ENCODE results near the gene SPAG17.

SPAG17 gene

GRCh38 chr1:118043624-118044023, 141.4 kb downstream of the SPAG17 start:
- no peak for DNase-seq (ENCODE audit: low read depth)
- no peak for TF ChIP-seq CTCF (IDR thresholded peaks at IDR 0.05; ENCODE audit: low read length, missing control alignments)
- H3K4me3 ChIP-seq (replicated peaks; ENCODE audit: low read depth, low read length): no peak overlapping the region

GRCh38 chr1:118042501-118042900, 142.5 kb downstream of the SPAG17 start:
- no peak overlapping the region for H3K4me3 ChIP-seq (replicated peaks; ENCODE audit: low read depth, low read length)
- no peak for DNase-seq (ENCODE audit: low read depth)
- TF ChIP-seq CTCF (IDR thresholded peaks at IDR 0.05; ENCODE audit: low read length, missing control alignments): no peak

- no peak for TF ChIP-seq CTCF (IDR thresholded peaks at IDR 0.05; ENCODE audit: low read length, missing control alignments)
- DNase-seq (ENCODE audit: low read depth): no peak
- H3K4me3 ChIP-seq (replicated peaks; ENCODE audit: low read depth, low read length): no peak overlapping the region
Observed at GRCh38 chr1:118039170-118039569, 145.9 kb downstream of the SPAG17 start.

GRCh38 chr1:118032883-118033282, 152.1 kb downstream of the SPAG17 start:
- H3K4me3 ChIP-seq (replicated peaks; ENCODE audit: low read depth, low read length): no peak overlapping the region
- no peak for DNase-seq (ENCODE audit: low read depth)
- no peak for TF ChIP-seq CTCF (IDR thresholded peaks at IDR 0.05; ENCODE audit: low read length, missing control alignments)

GRCh38 chr1:118028267-118028666, 156.8 kb downstream of the SPAG17 start:
- no peak for DNase-seq (ENCODE audit: low read depth)
- TF ChIP-seq CTCF (IDR thresholded peaks at IDR 0.05; ENCODE audit: low read length, missing control alignments): no peak

GRCh38 chr1:118023199-118023598, 161.8 kb downstream of the SPAG17 start:
- no peak for TF ChIP-seq CTCF (IDR thresholded peaks at IDR 0.05; ENCODE audit: low read length, missing control alignments)

More at GRCh38 chr1:118028267-118028666, 156.8 kb downstream of the SPAG17 start:
- no peak overlapping the region for H3K4me3 ChIP-seq (replicated peaks; ENCODE audit: low read depth, low read length)

GRCh38 chr1:118021668-118022067, 163.4 kb downstream of the SPAG17 start:
- no peak for DNase-seq (ENCODE audit: low read depth)
- no peak overlapping the region for H3K4me3 ChIP-seq (replicated peaks; ENCODE audit: low read depth, low read length)
- TF ChIP-seq CTCF (IDR thresholded peaks at IDR 0.05; ENCODE audit: low read length, missing control alignments): no peak

More at GRCh38 chr1:118023199-118023598, 161.8 kb downstream of the SPAG17 start:
- no peak for DNase-seq (ENCODE audit: low read depth)
- no peak overlapping the region for H3K4me3 ChIP-seq (replicated peaks; ENCODE audit: low read depth, low read length)

Data from fibroblast of pulmonary artery (primary cell).